Measurements from ENCODE around the gene SGMS2. TPM values are rescaled to one million over a fixed set of nuclear protein-coding genes. Genes with fewer than 3 reads are reported as not detected.

SGMS2 gene
- total and polyA plus RNA-seq, 2 donors from 2014 or later: 5.3 to 67.7 TPM

GRCh38 chr4:107906458-107907100, 81.8 kb downstream of the SGMS2 start:
- Histone ChIP-seq H3K9me3 (ENCODE audit: control insufficient read depth in 2 of 3, insufficient read depth in 1 of 3, low read length in 3 of 3) (no peaks in the 10 kb centered on the region), H3K27ac (ENCODE audit: low read depth in 2 of 2, low read length in 2 of 2) (no peak overlapping the region), H3K36me3 (ENCODE audit: control insufficient read depth in 2 of 3, insufficient read depth in 3 of 3, low read length in 3 of 3) (peaks cover 0 to 4% (median 3%) of the 10 kb centered on the region in 3 donors), H3K4me1 (ENCODE audit: control insufficient read depth in 2 of 3, insufficient read depth in 2 of 3, low read depth in 1 of 3, low read length in 3 of 3) (no peaks in the 10 kb centered on the region), H3K4me3 (ENCODE audit: low read length in 3 of 3) (no peak overlapping the region), H3K27me3 (ENCODE audit: control insufficient read depth, insufficient read depth, low read length) (no peaks in the 10 kb centered on the region), H3K9ac (ENCODE audit: low read length in 3 of 3) (no peak overlapping the region)
- DNase-seq (no peak), FAIRE-seq (no peak)
- intact Hi-C loops (cut with DNase I): no loop called here
- no peak for TF ChIP-seq CTCF (IDR thresholded peaks at IDR 0.05; ENCODE audit: borderline replicate concordance, extremely low read depth, insufficient read depth)

GRCh38 chr4:107908377-107908776, 83.6 kb downstream of the SGMS2 start:
- no peak overlapping the region for H3K27ac ChIP-seq (ENCODE audit: low read depth in 2 of 2, low read length in 2 of 2)
- no peak overlapping the region for H3K9ac ChIP-seq (ENCODE audit: low read length in 3 of 3)
- TF ChIP-seq CTCF (IDR thresholded peaks at IDR 0.05; ENCODE audit: borderline replicate concordance, extremely low read depth, insufficient read depth): no peak
- no peaks in the 10 kb centered on the region for H3K27me3 ChIP-seq (ENCODE audit: control insufficient read depth, insufficient read depth, low read length)
- FAIRE-seq (no peak), DNase-seq (no peak)
- H3K4me1 ChIP-seq (ENCODE audit: control insufficient read depth in 2 of 3, insufficient read depth in 2 of 3, low read depth in 1 of 3, low read length in 3 of 3): no peaks in the 10 kb centered on the region
- intact Hi-C loops (cut with DNase I): no loop called here
- peaks cover 0 to 3% (median 0%) of the 10 kb centered on the region in 3 donors for H3K36me3 ChIP-seq (ENCODE audit: control insufficient read depth in 2 of 3, insufficient read depth in 3 of 3, low read length in 3 of 3)
- H3K4me3 ChIP-seq (ENCODE audit: low read length in 3 of 3): no peak overlapping the region
- no peaks in the 10 kb centered on the region for H3K9me3 ChIP-seq (ENCODE audit: control insufficient read depth in 2 of 3, insufficient read depth in 1 of 3, low read length in 3 of 3)

- intact Hi-C loops (cut with DNase I): loop anchor here (5.0 kb wide), 1 partner anchor 156 kb away; no protein-coding TSS in a partner anchor
- no peaks in the 10 kb centered on the region for H3K27me3 ChIP-seq (ENCODE audit: control insufficient read depth, insufficient read depth, low read length)
- H3K4me1 ChIP-seq (ENCODE audit: control insufficient read depth in 2 of 3, insufficient read depth in 2 of 3, low read depth in 1 of 3, low read length in 3 of 3): no peaks in the 10 kb centered on the region
- H3K27ac ChIP-seq (ENCODE audit: low read depth in 2 of 2, low read length in 2 of 2): no peak overlapping the region
- DNase-seq: peak in 3 of 5 donors; percentile 30 to 84 (median 72)
- peak; percentile 71 for TF ChIP-seq CTCF (IDR thresholded peaks at IDR 0.05; ENCODE audit: borderline replicate concordance, extremely low read depth, insufficient read depth)
- no peak overlapping the region for H3K4me3 ChIP-seq (ENCODE audit: low read length in 3 of 3)
- H3K9ac ChIP-seq (ENCODE audit: low read length in 3 of 3): no peak overlapping the region
- no peaks in the 10 kb centered on the region for H3K9me3 ChIP-seq (ENCODE audit: control insufficient read depth in 2 of 3, insufficient read depth in 1 of 3, low read length in 3 of 3)
- peaks cover 0 to 3% (median 0%) of the 10 kb centered on the region in 3 donors for H3K36me3 ChIP-seq (ENCODE audit: control insufficient read depth in 2 of 3, insufficient read depth in 3 of 3, low read length in 3 of 3)
- peak; percentile 97 for FAIRE-seq
Measured at GRCh38 chr4:107913283-107913899, 88.7 kb downstream of the SGMS2 start.
